ENCODE measurements around the gene LBH. TPM values are rescaled to one million over a fixed set of nuclear protein-coding genes. Genes with fewer than 3 reads are reported as not detected.

LBH gene
- polyA plus RNA-seq, 6 donors from 2014 or later, result 191 to 297 (median 221) TPM

DNA sequence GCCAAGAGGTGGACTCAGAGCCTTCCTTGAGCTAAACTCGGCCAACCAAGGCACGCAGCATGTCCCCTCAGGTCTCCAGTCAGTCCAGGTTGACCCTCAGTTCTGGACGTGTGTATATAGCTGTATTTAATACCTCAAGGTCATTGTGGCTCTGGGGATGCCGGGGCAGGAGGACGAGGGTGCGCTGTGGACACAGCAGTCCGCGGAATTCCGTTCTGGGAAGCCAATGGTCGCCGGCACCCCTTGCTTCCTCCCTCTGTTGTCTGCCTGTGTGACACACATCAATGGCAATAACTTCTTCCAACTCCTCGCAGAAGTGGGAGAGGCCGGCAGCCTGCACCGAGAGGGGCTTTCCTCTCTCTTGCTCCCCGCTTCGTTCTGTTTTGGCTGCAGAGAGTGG, 27.7 kb downstream of the LBH start:
- Mint-ChIP-seq H3K27ac (peak overlapping the region in 5 of 6 donors; percentile 26 to 93 (median 57)), H3K36me3 (peaks cover 39 to 63% of the 10 kb centered on the region in 2 donors), H3K27me3 (no peaks in the 10 kb centered on the region), H3K4me3 (no peak overlapping the region), H3K9me3 (peaks cover 0 to 13% (median 4%) of the 10 kb centered on the region in 7 donors), H3K4me1 (peaks cover 34 to 87% (median 58%) of the 10 kb centered on the region in 3 donors)
- DNase-seq (no peak), ATAC-seq (ENCODE audit: low read depth in 2 of 2) (no peak)

DNA sequence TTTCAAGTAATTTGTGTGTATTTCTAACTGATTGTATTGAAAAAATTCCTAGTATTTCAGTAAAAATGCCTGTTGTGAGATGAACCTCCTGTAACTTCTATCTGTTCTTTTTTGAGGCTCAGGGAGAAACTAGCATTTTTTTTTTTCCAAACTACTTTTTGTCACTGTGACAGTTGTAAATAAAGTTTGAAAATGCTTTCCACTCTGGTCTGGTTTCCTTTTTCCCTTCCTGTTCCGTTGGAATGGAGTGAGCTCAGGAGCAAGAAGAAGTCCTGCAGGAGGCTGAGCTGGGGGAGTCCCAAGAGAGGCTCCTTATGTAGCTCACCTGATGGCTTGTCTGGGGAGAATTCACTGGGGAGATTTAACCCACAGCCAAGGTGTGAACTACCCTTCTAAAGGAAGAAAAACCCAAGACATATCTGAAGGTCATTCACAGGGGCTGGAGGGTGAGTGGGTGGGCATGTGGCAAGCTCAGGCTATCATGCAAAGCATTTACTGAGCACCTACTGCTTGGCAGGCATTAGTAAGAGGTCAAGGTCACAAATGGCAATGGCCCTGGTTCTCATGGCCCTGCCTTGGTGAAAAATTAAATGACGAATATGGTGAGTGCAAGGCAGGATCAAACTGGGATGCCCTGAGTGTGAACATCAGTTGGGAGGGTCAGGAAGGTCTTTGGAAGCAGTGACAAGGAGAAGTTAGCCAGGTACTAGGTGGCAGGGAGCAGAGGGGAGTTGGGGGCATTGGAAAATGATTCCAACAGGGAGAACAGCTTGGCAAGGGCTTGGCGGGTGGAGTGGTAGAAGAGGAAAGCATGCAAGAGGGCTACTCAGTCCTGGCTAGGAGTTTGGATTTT, 28.7 kb downstream of the LBH start:
- no peak for ATAC-seq (ENCODE audit: low read depth in 2 of 2)
- Mint-ChIP-seq H3K36me3 (peaks cover 39 to 63% of the 10 kb centered on the region in 2 donors), H3K4me1 (peaks cover 39 to 92% (median 61%) of the 10 kb centered on the region in 3 donors)

GRCh38 chr2:30260941-30261340, 29.6 kb downstream of the LBH start:
- H3K4me3 Mint-ChIP-seq, result peak overlapping the region in 3 of 8 donors; percentile 12 to 45 (median 38)
- no peak for DNase-seq
- no peak for ATAC-seq (ENCODE audit: low read depth in 2 of 2)
- H3K36me3 Mint-ChIP-seq, result peaks cover 39 to 63% of the 10 kb centered on the region in 2 donors
- peaks cover 0 to 13% (median 4%) of the 10 kb centered on the region in 7 donors for H3K9me3 Mint-ChIP-seq
- H3K27ac Mint-ChIP-seq, result peak overlapping the region in 4 of 6 donors; percentile 69 to 88 (median 86)
- H3K4me1 Mint-ChIP-seq, result peaks cover 41 to 92% (median 70%) of the 10 kb centered on the region in 3 donors
- H3K27me3 Mint-ChIP-seq, result no peaks in the 10 kb centered on the region

More for the DNA sequence above, 28.7 kb downstream of the LBH start:
- Mint-ChIP-seq H3K9me3 (peaks cover 0 to 13% (median 4%) of the 10 kb centered on the region in 7 donors), H3K27me3 (no peaks in the 10 kb centered on the region), H3K4me3 (peak overlapping the region in 1 of 8 donors; percentile 40), H3K27ac (peak overlapping the region; percentile 42 to 88 (median 77))
- DNase-seq, result no peak

DNA sequence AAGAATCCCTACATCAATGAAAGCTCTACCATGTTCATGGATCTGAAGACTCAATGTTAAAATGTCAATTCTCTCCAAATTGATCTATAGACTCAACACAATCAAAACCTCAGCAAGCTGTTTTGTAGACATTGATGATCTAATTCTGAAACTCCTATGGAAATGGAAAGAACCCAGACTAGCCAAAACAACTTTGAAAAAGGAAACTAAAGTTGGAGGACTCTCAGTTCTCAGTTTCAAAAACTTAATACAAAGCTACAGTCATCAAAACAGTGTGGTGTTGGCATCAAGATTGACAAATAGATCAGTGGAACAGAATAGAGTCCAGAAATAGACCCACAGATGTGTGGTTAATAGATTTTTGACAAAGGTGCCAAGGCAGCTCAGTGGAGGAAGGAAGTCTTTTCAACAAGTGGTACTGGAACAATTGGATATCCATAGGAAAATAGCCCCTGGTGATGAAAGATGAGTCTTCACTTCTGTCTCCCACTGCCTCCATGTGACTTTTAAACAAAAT, 30.4 kb downstream of the LBH start:
- H3K9me3 Mint-ChIP-seq, result peaks cover 0 to 13% (median 4%) of the 10 kb centered on the region in 7 donors
- DNase-seq (no peak), ATAC-seq (ENCODE audit: low read depth in 2 of 2) (no peak)
- H3K36me3 Mint-ChIP-seq, result peaks cover 36 to 59% of the 10 kb centered on the region in 2 donors
- H3K4me1 Mint-ChIP-seq, result peaks cover 49 to 92% (median 78%) of the 10 kb centered on the region in 3 donors
- no peak overlapping the region for H3K4me3 Mint-ChIP-seq
- H3K27me3 Mint-ChIP-seq, result no peaks in the 10 kb centered on the region
- peak overlapping the region; percentile 30 to 93 (median 40) for H3K27ac Mint-ChIP-seq

DNA sequence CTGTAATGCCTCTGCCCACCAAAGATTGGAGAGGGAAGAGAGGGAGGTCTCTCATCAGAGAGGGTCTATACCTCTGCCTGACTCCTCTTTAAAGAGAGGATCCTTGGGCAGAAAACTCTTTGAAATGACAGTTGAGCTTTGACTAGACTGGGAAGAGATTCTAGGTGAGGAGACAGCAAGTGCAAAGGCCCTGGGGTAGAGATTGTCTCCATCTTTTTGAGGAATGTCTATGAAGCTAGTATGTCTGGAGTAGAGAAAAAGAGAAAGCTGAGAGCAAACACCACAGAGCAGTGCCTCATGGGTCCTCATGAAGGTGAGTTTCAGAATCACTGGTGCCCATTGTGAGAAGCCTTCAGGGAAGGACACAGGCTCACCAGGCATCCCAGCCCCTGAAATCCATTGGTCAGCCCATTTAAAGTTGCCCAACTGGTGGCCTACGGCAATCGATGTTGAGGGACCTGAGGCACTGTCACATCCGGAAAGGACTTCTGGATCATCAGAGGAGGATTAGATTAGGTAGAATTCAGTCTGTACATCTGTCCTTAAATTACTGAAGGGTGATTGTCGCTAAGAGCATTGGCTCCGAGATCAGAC, 31.5 kb downstream of the LBH start:
- peak overlapping the region in 1 of 8 donors; percentile 9 for H3K4me3 Mint-ChIP-seq
- H3K27ac Mint-ChIP-seq, result peak overlapping the region; percentile 32 to 93 (median 90)
- peaks cover 0 to 13% (median 4%) of the 10 kb centered on the region in 7 donors for H3K9me3 Mint-ChIP-seq
- H3K4me1 Mint-ChIP-seq, result peaks cover 53 to 93% (median 79%) of the 10 kb centered on the region in 3 donors
- H3K36me3 Mint-ChIP-seq, result peaks cover 25 to 49% of the 10 kb centered on the region in 2 donors
- H3K27me3 Mint-ChIP-seq, result no peaks in the 10 kb centered on the region
- DNase-seq, result no peak
- ATAC-seq (ENCODE audit: low read depth in 2 of 2), result no peak

DNA sequence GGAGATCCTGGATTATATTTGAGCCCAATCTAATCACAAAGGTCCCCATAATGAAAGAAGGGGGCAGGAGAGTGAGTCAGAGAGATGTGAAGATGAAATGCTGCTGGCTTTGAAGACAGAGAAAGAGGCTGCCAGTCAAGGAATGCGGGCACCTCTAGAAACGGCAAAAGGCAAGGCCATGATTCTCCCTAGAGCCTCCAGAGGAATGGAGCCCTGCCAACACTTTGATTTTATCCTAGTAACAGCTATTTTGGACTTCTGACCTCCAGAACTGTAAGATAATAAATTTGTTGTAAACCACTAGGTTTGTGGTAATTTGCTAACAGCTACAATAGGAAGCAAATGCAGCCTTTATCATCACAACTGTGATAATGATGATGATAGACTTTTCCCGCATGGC, 32.9 kb downstream of the LBH start:
- peak overlapping the region in 1 of 8 donors; percentile 18 for H3K4me3 Mint-ChIP-seq
- DNase-seq (no peak), ATAC-seq (ENCODE audit: low read depth in 2 of 2) (no peak)
- H3K27ac Mint-ChIP-seq, result peak overlapping the region in 5 of 6 donors; percentile 31 to 98 (median 77)
- H3K36me3 Mint-ChIP-seq, result peaks cover 14 to 34% of the 10 kb centered on the region in 2 donors
- H3K9me3 Mint-ChIP-seq, result peaks cover 0 to 13% (median 4%) of the 10 kb centered on the region in 7 donors
- H3K27me3 Mint-ChIP-seq, result no peaks in the 10 kb centered on the region
- peaks cover 56 to 93% (median 79%) of the 10 kb centered on the region in 3 donors for H3K4me1 Mint-ChIP-seq

DNA sequence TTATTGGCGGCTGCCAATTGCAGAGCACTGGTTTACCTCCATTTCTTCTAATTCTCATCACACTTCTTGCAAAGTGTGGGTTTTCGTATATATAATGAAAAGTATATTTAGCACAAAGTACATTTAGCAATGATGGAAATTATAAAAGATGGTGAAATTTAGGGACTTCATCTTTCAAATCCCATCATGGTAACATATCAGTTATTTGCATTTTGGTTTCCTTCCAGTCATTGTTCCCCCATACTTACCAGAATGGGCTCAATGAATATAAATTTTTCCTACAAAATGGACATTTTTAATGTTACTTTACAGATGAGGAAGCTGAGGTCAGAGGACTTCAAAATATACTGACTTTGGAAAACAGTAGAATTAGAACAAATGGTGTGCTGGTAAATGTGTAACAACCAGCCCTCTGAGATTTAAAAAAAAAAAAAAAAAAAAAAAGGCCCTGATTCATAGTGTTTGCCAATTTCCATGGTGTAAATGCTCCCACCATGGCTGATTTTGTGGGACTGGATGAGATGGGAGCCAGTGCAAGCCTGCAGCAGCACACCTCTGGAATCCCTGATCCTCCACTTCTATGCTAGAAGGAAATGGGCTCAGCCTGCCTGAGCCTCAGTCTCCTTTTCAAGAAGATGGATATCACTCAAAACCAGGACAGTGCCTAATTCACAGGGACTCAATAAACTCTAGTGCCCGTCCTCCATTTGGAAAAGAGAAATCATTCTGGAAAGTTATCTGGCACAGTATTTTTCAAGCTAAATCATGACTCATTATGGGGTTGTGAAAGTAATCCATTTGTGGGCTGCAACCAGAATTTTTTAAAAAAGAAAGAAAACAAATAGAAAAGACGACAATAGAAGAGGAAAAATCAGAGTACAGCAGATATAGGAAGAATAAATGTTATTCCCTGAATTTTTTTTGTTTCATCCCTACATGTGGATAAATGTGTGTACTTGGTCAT, 34.0 kb downstream of the LBH start:
- Mint-ChIP-seq H3K4me3 (peak overlapping the region in 7 of 8 donors; percentile 53 to 89 (median 78)), H3K27me3 (no peaks in the 10 kb centered on the region), H3K9me3 (peaks cover 0 to 13% (median 4%) of the 10 kb centered on the region in 7 donors), H3K4me1 (peaks cover 53 to 95% (median 79%) of the 10 kb centered on the region in 3 donors), H3K36me3 (peaks cover 6 to 23% of the 10 kb centered on the region in 2 donors), H3K27ac (peak overlapping the region; percentile 79 to 98 (median 94))
- ATAC-seq (ENCODE audit: low read depth in 2 of 2) (no peak), DNase-seq (no peak)

DNA sequence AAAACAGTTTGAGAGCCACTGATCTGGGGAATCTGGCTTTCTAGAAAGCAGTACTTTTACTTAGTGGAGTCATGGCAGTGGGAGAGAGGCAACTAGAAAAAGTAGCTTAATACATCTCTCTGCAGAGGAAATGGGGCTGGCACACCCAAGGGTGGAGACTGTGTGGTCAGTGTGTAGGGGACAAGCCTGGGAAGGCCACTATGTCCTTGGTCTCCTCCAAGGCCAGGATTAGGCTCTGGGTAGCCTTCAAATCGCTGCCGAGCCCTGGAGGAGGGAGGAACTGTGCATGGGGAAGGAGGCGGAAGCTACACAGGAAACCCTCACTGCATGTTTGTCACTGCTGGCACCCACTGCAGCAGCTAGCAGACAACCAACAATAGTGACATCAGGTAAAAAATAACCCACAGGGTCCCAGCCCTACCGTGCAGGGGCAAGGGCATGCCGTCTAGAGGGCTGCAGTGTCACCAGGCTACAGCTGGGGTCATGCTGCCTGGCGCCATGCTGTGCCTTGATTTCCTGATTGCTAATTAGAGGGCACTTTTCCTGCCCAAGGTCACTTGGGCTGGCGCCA, 34.8 kb downstream of the LBH start:
- Mint-ChIP-seq H3K27ac (peak overlapping the region; percentile 79 to 98 (median 94)), H3K27me3 (no peaks in the 10 kb centered on the region), H3K9me3 (peaks cover 0 to 13% (median 3%) of the 10 kb centered on the region in 7 donors), H3K4me3 (peak overlapping the region; percentile 1 to 89 (median 76)), H3K36me3 (peaks cover 2 to 16% of the 10 kb centered on the region in 2 donors), H3K4me1 (peaks cover 52 to 96% (median 79%) of the 10 kb centered on the region in 3 donors)
- DNase-seq, result peak; percentile 52
- peak; percentile 94 for ATAC-seq (ENCODE audit: low read depth in 2 of 2)

DNA sequence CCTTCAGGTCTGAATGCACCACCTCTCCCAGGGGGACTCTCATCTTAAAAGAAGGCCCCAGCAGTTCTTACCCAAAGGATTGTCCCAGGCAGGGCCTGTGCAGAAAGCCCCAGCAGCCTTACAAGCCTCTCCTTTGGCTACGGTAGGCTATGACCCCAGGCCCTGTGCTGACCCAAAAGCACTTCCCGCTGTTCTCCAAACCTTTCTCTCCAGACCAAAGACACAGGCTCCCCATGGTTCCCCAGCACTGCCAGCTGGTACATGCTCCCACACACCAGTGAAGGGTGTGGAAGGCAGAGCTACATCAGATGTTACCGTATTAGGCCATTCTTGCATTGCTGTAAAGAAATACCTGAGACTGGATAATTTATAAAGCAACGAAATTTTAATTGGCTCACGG, 35.4 kb downstream of the LBH start:
- no peak for ATAC-seq (ENCODE audit: low read depth in 2 of 2)
- Mint-ChIP-seq H3K4me1 (peaks cover 55 to 96% (median 84%) of the 10 kb centered on the region in 3 donors), H3K4me3 (peak overlapping the region in 7 of 8 donors; percentile 53 to 86 (median 75)), H3K27ac (peak overlapping the region; percentile 26 to 98 (median 86)), H3K36me3 (peaks cover 0 to 10% of the 10 kb centered on the region in 2 donors), H3K9me3 (peaks cover 0 to 8% (median 3%) of the 10 kb centered on the region in 7 donors), H3K27me3 (no peaks in the 10 kb centered on the region)
- DNase-seq, result no peak

- DNase-seq, result no peak
- no peak for ATAC-seq (ENCODE audit: low read depth in 2 of 2)
- Mint-ChIP-seq H3K36me3 (peaks cover 0 to 4% of the 10 kb centered on the region in 2 donors), H3K27me3 (no peaks in the 10 kb centered on the region), H3K4me3 (peak overlapping the region in 7 of 8 donors; percentile 17 to 86 (median 67)), H3K27ac (peak overlapping the region in 5 of 6 donors; percentile 29 to 79 (median 37)), H3K4me1 (peaks cover 60 to 97% (median 85%) of the 10 kb centered on the region in 3 donors), H3K9me3 (peaks cover 0 to 3% (median under 1%) of the 10 kb centered on the region in 7 donors)
Measured at GRCh38 chr2:30267161-30267975, 36.0 kb downstream of the LBH start.

DNA sequence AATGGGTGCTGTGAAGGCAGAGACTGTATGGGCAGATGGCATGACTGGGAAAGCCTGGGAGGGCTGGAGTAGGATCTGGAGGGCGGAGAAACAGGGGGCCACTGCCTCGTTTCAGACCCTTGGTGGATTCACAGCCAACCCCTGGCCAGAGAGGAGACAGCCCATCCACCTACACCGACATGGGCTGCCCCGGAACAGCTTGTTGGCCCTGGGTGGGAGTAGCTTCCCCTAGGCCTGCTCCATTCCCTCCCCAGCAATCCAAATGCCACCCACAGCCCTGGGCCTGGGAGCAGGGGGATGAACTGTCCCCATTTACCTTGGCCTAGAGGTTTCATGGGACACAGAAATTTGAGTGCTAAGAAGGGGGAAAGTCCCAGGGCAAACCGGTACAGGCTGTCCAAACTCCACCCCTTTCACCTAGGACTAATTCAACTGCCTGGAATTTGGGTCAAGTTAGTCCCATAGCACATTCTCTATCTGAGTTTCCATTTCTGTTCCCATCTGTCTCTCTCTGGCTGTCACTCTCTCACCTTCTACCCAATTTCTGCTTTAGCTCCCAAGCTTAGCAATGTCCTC, 37.0 kb downstream of the LBH start:
- no peak for ATAC-seq (ENCODE audit: low read depth in 2 of 2)
- peak overlapping the region in 4 of 6 donors; percentile 15 to 81 (median 40) for H3K27ac Mint-ChIP-seq
- H3K4me1 Mint-ChIP-seq, result peaks cover 68 to 97% (median 87%) of the 10 kb centered on the region in 3 donors
- peak overlapping the region in 3 of 8 donors; percentile 6 to 63 (median 24) for H3K4me3 Mint-ChIP-seq
- H3K9me3 Mint-ChIP-seq, result no peaks in the 10 kb centered on the region
- no peaks in the 10 kb centered on the region for H3K36me3 Mint-ChIP-seq
- H3K27me3 Mint-ChIP-seq, result no peaks in the 10 kb centered on the region
- no peak for DNase-seq

Data from naive B cell (primary cell).